Activated CD4-positive, alpha-beta T cell treated with anti-CD3 and anti-CD28 coated beads, Interleukin-2, amount 50 U/mL, for 4 hours (primary cell): ENCODE results near the gene FOXO1.
"Not testable (repeated sequence)": the region's sequence is repeated elsewhere in the genome, so short reads cannot be mapped to it uniquely, and the experiment has no call there.

ENCODE experiments used
- DNase-seq, 2 experiments: peaks; one replicate each; pipeline ENCODE4 v3.0.0-alpha.2; 2020

The FOXO1 gene

GRCh38 chr13:40666045-40666932 lies at the start of gene FOXO1:
Gene FOXO1 (minus strand): TSS chr13:40666641. CDS start chr13:40666212, 429 bp downstream.
- DNase-seq, result peak; percentile 84 to 88

GRCh38 chr13:40714433-40714832 lies 48.0 kb upstream of the FOXO1 start:
- DNase-seq, result not testable (repeated sequence)

GRCh38 chr13:40706439-40706838 lies 40.0 kb upstream of the FOXO1 start:
- no peak for DNase-seq

GRCh38 chr13:40697711-40698110 lies 31.3 kb upstream of the FOXO1 start:
- DNase-seq, result no peak

GRCh38 chr13:40694426-40694825 lies 28.0 kb upstream of the FOXO1 start:
- DNase-seq, result no peak

GRCh38 chr13:40692946-40693345 lies 26.5 kb upstream of the FOXO1 start:
- no peak for DNase-seq

- DNase-seq, result no peak
These were observed 22.3 kb upstream of the FOXO1 start for GRCh38 chr13:40688781-40689180.

- DNase-seq, result no peak
These were observed 16.2 kb upstream of the FOXO1 start for GRCh38 chr13:40682449-40683240.

- DNase-seq, result no peak
These were observed 15.1 kb upstream of the FOXO1 start for GRCh38 chr13:40681341-40682146.

- DNase-seq, result no peak
These were observed 14.3 kb upstream of the FOXO1 start for GRCh38 chr13:40680659-40681323.

- DNase-seq, result no peak
These were observed 13.1 kb upstream of the FOXO1 start for GRCh38 chr13:40679480-40679985.

- no peak for DNase-seq
These were observed 10.6 kb upstream of the FOXO1 start for GRCh38 chr13:40677064-40677463.

GRCh38 chr13:40676007-40676406 lies 9.6 kb upstream of the FOXO1 start:
- DNase-seq, result no peak

GRCh38 chr13:40673414-40673813 lies 7.0 kb upstream of the FOXO1 start:
- no peak for DNase-seq

- DNase-seq, result no peak
These were observed 6.4 kb upstream of the FOXO1 start for GRCh38 chr13:40672765-40673397.

- DNase-seq, result no peak
These were observed 5.7 kb upstream of the FOXO1 start for GRCh38 chr13:40671956-40672764.

GRCh38 chr13:40670307-40670706 lies 3.9 kb upstream of the FOXO1 start:
- DNase-seq, result no peak

GRCh38 chr13:40668335-40668734 lies 1.9 kb upstream of the FOXO1 start:
- no peak for DNase-seq

GRCh38 chr13:40667622-40667978 lies 1.2 kb upstream of the FOXO1 start:
- no peak for DNase-seq

GRCh38 chr13:40666933-40667621 lies 636 bp upstream of the FOXO1 start:
- DNase-seq, result peak in 1 of 2 experiments; percentile 22
